HEK293 (cell line): ENCODE data around the gene CEP120.

ENCODE experiments used
- CTCF ChIA-PET: fragments of 350-600 bp; formaldehyde crosslinking; extraction: SDS; loops from one replicate; lab custom pipeline; 2021; ENCODE audit warnings: antibody characterized with exemption; lab: Yijun Ruan, JAX
- POLR2A ChIA-PET: fragments of 300-600 bp; formaldehyde crosslinking; extraction: SDS; loops from one replicate; lab custom pipeline; 2020; ENCODE audit warnings: antibody characterized with exemption, inconsistent platforms; lab: Yijun Ruan, JAX
- H3K27ac ChIP-seq: fragments of 200-500 bp; sonication (Bioruptor generic); 2 replicates; pipeline ENCODE4 v1.5.1; 2014; ENCODE audit warnings: low read depth, low read length, control low read depth, inconsistent platforms; ENCODE audit errors: extremely low read depth
- H3K36me3 ChIP-seq, 2 experiments: fragments of 200-500 bp in 1 of 2; sonication (Bioruptor generic) in 1 of 2; 1 replicate in 1 of 2; 2 replicates in 1 of 2; pipeline ENCODE4 v1.5.1; 2014 to 2017; ENCODE audit warnings: inconsistent platforms in 2 of 2, low read length in 2 of 2; ENCODE audit not compliant: control insufficient read depth in 2 of 2, insufficient read depth in 1 of 2
- H3K4me1 ChIP-seq: fragments of 200-500 bp; sonication (Bioruptor generic); 2 replicates; pipeline ENCODE4 v1.5.1; 2014; ENCODE audit warnings: mild to moderate bottlenecking, low read length, inconsistent platforms; ENCODE audit not compliant: control insufficient read depth, insufficient read depth
- H3K4me3 ChIP-seq: 2 replicates; pipeline ENCODE4 v1.5.1; 2011; ENCODE audit warnings: low read depth, mild to moderate bottlenecking, control low read depth, low read length, moderate library complexity
- H3K9me3 ChIP-seq: fragments of 200-500 bp; sonication (Bioruptor generic); 2 replicates; pipeline ENCODE4 v1.5.1; 2014; ENCODE audit warnings: low read depth, low read length, inconsistent platforms; ENCODE audit not compliant: control insufficient read depth, insufficient read depth
- GLIS2 ChIP-seq: fragments of 450-650 bp; formaldehyde crosslinking; IDR thresholded peaks from 2 replicates; pipeline ENCODE4 v1.5.1; 2016; ENCODE audit warnings: missing biosample characterization, missing genetic modification characterization
- HOXD13 ChIP-seq: sonication (generic); formaldehyde crosslinking; IDR thresholded peaks from 2 replicates; pipeline ENCODE4 v1.8.0; 2022; ENCODE audit warnings: missing genetic modification reagents, borderline replicate concordance
- KLF1 ChIP-seq: fragments of 450-650 bp; formaldehyde crosslinking; IDR thresholded peaks from 2 replicates; pipeline ENCODE4 v1.5.1; 2016; ENCODE audit warnings: missing biosample characterization, missing genetic modification characterization
- KLF10 ChIP-seq: fragments of 450-650 bp; IDR thresholded peaks from 2 replicates; pipeline ENCODE4 v1.5.1; 2018; ENCODE audit warnings: missing biosample characterization, mild to moderate bottlenecking, missing genetic modification characterization
- KLF16 ChIP-seq: fragments of 450-650 bp; formaldehyde crosslinking; IDR thresholded peaks from 2 replicates; pipeline ENCODE4 v1.5.1; 2017; ENCODE audit warnings: missing biosample characterization, missing genetic modification characterization
- MYNN ChIP-seq: fragments of 450-650 bp; formaldehyde crosslinking; IDR thresholded peaks from 2 replicates; pipeline ENCODE4 v1.5.1; 2016; ENCODE audit warnings: missing biosample characterization, missing genetic modification characterization, borderline replicate concordance
- OVOL3 ChIP-seq: fragments of 450-650 bp; formaldehyde crosslinking; IDR thresholded peaks from 2 replicates; pipeline ENCODE4 v1.5.1; 2016; ENCODE audit warnings: missing biosample characterization, missing genetic modification characterization
- SP2 ChIP-seq: fragments of 450-650 bp; formaldehyde crosslinking; IDR thresholded peaks from 2 replicates; pipeline ENCODE4 v1.5.1; 2016; ENCODE audit warnings: missing biosample characterization, missing genetic modification characterization
- YY1 ChIP-seq: fragments of 450-650 bp; formaldehyde crosslinking; IDR thresholded peaks from 2 replicates; pipeline ENCODE4 v1.5.1; 2018; ENCODE audit warnings: missing biosample characterization, missing genetic modification characterization
- ZBTB20 ChIP-seq: fragments of 450-650 bp; formaldehyde crosslinking; IDR thresholded peaks from 2 replicates; pipeline ENCODE4 v1.5.1; 2016; ENCODE audit warnings: missing biosample characterization, missing genetic modification characterization
- ZNF140 ChIP-seq: fragments of 450-650 bp; formaldehyde crosslinking; IDR thresholded peaks from 2 replicates; pipeline ENCODE4 v1.5.1; 2016; ENCODE audit warnings: missing biosample characterization, missing genetic modification characterization
- ZNF146 ChIP-seq: fragments of 450-650 bp; formaldehyde crosslinking; IDR thresholded peaks from 2 replicates; pipeline ENCODE4 v1.5.1; 2016; ENCODE audit warnings: missing biosample characterization, missing genetic modification characterization
- ZNF175 ChIP-seq: fragments of 450-650 bp; formaldehyde crosslinking; IDR thresholded peaks from 2 replicates; pipeline ENCODE4 v1.5.1; 2016; ENCODE audit warnings: missing biosample characterization, missing genetic modification characterization
- ZNF311 ChIP-seq: fragments of 450-650 bp; formaldehyde crosslinking; IDR thresholded peaks from 2 replicates; pipeline ENCODE4 v1.5.1; 2017; ENCODE audit warnings: missing biosample characterization, missing genetic modification characterization, borderline replicate concordance
- ZNF544 ChIP-seq: fragments of 450-650 bp; formaldehyde crosslinking; IDR thresholded peaks from 2 replicates; pipeline ENCODE4 v1.5.0; 2017; ENCODE audit warnings: missing biosample characterization, missing genetic modification characterization
- ZNF610 ChIP-seq: fragments of 450-650 bp; formaldehyde crosslinking; IDR thresholded peaks from 2 replicates; pipeline ENCODE4 v1.5.1; 2016; ENCODE audit warnings: missing biosample characterization, missing genetic modification characterization, borderline replicate concordance
- ZNF621 ChIP-seq: fragments of 450-650 bp; formaldehyde crosslinking; IDR thresholded peaks from 2 replicates; pipeline ENCODE4 v1.5.1; 2017; ENCODE audit warnings: missing biosample characterization, missing genetic modification characterization
- ZNF76 ChIP-seq: fragments of 450-650 bp; formaldehyde crosslinking; IDR thresholded peaks from 2 replicates; pipeline ENCODE4; 2016; ENCODE audit warnings: low read depth, missing biosample characterization, missing genetic modification characterization, borderline replicate concordance
- ZNF791 ChIP-seq: fragments of 450-650 bp; formaldehyde crosslinking; IDR thresholded peaks from 2 replicates; pipeline ENCODE4 v1.5.1; 2016; ENCODE audit warnings: missing biosample characterization, missing genetic modification characterization
- ZXDB ChIP-seq: fragments of 450-650 bp; formaldehyde crosslinking; IDR thresholded peaks from 2 replicates; pipeline ENCODE4 v1.5.1; 2016; ENCODE audit warnings: missing biosample characterization, missing genetic modification characterization
- TF ChIP-seq, protein P1 (sequence below): fragments of 450-650 bp; formaldehyde crosslinking; IDR thresholded peaks from 2 replicates; pipeline ENCODE4 v1.5.1; 2016; ENCODE audit warnings: missing biosample characterization, missing genetic modification characterization
- TF ChIP-seq, protein P2 (sequence below): fragments of 450-650 bp; formaldehyde crosslinking; IDR thresholded peaks from 2 replicates; pipeline ENCODE4 v1.5.1; 2016; ENCODE audit warnings: missing biosample characterization, missing genetic modification characterization
- TF ChIP-seq, protein P3 (sequence below): fragments of 450-650 bp; formaldehyde crosslinking; IDR thresholded peaks from 2 replicates; pipeline ENCODE4 v1.5.1; 2016; ENCODE audit warnings: missing biosample characterization, missing genetic modification characterization, borderline replicate concordance
- TF ChIP-seq, protein P4 (sequence below): fragments of 450-650 bp; formaldehyde crosslinking; IDR thresholded peaks from 2 replicates; pipeline ENCODE4 v1.5.1; 2017; ENCODE audit warnings: missing biosample characterization, missing genetic modification characterization

The CEP120 gene

DNA sequence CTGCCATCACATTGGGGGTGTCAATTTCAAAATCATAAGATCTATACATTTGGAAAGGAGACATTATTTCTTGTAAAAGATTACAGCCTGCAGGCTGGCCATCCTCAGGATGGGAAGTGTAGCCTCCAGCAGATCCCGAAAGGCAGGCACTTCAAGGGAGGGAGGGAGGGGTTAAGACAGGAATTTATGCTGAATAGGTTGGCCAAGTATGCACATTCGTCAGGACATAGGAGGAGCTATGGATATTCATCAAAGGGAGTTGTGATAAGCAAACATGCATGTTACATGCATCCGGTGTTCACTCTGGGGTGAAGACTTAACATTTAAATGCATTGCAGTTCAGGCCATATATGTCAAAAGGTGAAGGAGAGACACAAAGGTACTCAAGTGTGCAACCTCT, 119.4 kb downstream of the CEP120 start:
- CTCF ChIA-PET = no interaction called here

DNA sequence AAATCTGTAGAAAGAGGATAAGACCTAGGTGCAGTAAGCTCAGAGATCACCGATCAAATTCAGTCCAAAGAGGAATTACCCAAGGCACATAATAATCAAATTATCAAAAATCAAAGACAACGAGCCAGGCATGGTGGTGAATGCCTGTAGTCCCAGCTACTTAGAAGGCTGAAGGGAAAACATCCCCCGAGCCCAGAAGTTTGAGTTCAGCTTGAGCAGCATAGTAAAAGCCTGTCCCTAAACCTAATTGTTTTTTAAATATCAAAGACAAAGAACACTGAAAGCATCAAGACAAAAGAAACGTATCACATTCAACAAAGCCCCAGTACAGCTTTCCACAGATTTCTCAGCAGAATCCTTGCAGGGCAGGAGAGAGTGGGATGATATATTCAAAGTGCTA, 122.9 kb downstream of the CEP120 start:
- no peak for TF ChIP-seq ZNF621 (tag by site-specific recombination)
- TF ChIP-seq ZXDB (tag by site-specific recombination) = no peak
- TF ChIP-seq KLF16 (tag by site-specific recombination) = no peak
- TF ChIP-seq, protein P1, sequence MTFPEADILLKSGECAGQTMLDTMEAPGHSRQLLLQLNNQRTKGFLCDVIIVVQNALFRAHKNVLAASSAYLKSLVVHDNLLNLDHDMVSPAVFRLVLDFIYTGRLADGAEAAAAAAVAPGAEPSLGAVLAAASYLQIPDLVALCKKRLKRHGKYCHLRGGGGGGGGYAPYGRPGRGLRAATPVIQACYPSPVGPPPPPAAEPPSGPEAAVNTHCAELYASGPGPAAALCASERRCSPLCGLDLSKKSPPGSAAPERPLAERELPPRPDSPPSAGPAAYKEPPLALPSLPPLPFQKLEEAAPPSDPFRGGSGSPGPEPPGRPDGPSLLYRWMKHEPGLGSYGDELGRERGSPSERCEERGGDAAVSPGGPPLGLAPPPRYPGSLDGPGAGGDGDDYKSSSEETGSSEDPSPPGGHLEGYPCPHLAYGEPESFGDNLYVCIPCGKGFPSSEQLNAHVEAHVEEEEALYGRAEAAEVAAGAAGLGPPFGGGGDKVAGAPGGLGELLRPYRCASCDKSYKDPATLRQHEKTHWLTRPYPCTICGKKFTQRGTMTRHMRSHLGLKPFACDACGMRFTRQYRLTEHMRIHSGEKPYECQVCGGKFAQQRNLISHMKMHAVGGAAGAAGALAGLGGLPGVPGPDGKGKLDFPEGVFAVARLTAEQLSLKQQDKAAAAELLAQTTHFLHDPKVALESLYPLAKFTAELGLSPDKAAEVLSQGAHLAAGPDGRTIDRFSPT (tag by site-specific recombination) = no peak
- TF ChIP-seq, protein P2, sequence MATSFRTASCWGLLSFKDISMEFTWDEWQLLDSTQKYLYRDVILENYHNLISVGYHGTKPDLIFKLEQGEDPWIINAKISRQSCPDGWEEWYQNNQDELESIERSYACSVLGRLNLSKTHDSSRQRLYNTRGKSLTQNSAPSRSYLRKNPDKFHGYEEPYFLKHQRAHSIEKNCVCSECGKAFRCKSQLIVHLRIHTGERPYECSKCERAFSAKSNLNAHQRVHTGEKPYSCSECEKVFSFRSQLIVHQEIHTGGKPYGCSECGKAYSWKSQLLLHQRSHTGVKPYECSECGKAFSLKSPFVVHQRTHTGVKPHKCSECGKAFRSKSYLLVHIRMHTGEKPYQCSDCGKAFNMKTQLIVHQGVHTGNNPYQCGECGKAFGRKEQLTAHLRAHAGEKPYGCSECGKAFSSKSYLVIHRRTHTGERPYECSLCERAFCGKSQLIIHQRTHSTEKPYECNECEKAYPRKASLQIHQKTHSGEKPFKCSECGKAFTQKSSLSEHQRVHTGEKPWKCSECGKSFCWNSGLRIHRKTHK (tag by site-specific recombination) = no peak
- TF ChIP-seq SP2 (tag by site-specific recombination) = no peak
- no peak for TF ChIP-seq ZNF175 (tag by site-specific recombination)
- Histone ChIP-seq H3K4me1 (no peaks in the 10 kb centered on the region), H3K27ac (no peak overlapping the region), H3K36me3 (no peaks in the 10 kb centered on the region), H3K4me3 (no peak overlapping the region), H3K9me3 (no peaks in the 10 kb centered on the region; the same call in 1 of the 2 replicates)
- CTCF ChIA-PET = no interaction called here
- POLR2A ChIA-PET = no interaction called here

More for the DNA sequence above, 119.4 kb downstream of the CEP120 start:
- TF ChIP-seq GLIS2 (tag by site-specific recombination) (no peak), YY1 (no peak), KLF10 (no peak), ZNF140 (no peak), HOXD13 (no peak), ZNF791 (no peak), ZNF544 (tag by site-specific recombination) (no peak), OVOL3 (tag by site-specific recombination) (no peak), ZNF311 (no peak), ZNF76 (tag by site-specific recombination) (no peak), ZNF146 (no peak), MYNN (tag by site-specific recombination) (no peak), KLF1 (no peak), ZNF610 (tag by site-specific recombination) (no peak), ZBTB20 (no peak)
- TF ChIP-seq, protein P3, sequence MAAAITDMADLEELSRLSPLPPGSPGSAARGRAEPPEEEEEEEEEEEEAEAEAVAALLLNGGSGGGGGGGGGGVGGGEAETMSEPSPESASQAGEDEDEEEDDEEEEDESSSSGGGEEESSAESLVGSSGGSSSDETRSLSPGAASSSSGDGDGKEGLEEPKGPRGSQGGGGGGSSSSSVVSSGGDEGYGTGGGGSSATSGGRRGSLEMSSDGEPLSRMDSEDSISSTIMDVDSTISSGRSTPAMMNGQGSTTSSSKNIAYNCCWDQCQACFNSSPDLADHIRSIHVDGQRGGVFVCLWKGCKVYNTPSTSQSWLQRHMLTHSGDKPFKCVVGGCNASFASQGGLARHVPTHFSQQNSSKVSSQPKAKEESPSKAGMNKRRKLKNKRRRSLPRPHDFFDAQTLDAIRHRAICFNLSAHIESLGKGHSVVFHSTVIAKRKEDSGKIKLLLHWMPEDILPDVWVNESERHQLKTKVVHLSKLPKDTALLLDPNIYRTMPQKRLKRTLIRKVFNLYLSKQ = no peak
- TF ChIP-seq, protein P1 (tag by site-specific recombination) = no peak
- TF ChIP-seq, protein P2 (tag by site-specific recombination) = no peak
- TF ChIP-seq, protein P4, sequence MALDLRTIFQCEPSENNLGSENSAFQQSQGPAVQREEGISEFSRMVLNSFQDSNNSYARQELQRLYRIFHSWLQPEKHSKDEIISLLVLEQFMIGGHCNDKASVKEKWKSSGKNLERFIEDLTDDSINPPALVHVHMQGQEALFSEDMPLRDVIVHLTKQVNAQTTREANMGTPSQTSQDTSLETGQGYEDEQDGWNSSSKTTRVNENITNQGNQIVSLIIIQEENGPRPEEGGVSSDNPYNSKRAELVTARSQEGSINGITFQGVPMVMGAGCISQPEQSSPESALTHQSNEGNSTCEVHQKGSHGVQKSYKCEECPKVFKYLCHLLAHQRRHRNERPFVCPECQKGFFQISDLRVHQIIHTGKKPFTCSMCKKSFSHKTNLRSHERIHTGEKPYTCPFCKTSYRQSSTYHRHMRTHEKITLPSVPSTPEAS (tag by site-specific recombination) = no peak
- H3K36me3 ChIP-seq = no peaks in the 10 kb centered on the region
- no peaks in the 10 kb centered on the region for H3K4me1 ChIP-seq
- POLR2A ChIA-PET = no interaction called here
- H3K4me3 ChIP-seq = no peak overlapping the region
- H3K9me3 ChIP-seq = no peaks in the 10 kb centered on the region
- H3K27ac ChIP-seq = no peak overlapping the region
